H1 (cell line): ENCODE data around the gene ADAMTS17. TPM values are rescaled to one million over a fixed set of nuclear protein-coding genes. Genes with fewer than 3 reads are reported as not detected.

Source experiments
- CTCF ChIA-PET: fragments of 300-600 bp; sonication (Branson Sonifier 250); formaldehyde crosslinking; loops from one replicate; lab custom pipeline; 2021; ENCODE audit not compliant: partially characterized antibody; lab: Charles Lee
- POLR2A ChIA-PET: fragments of 300-600 bp; sonication (Branson Sonifier 250); formaldehyde crosslinking; loops from one replicate; lab custom pipeline; 2021; ENCODE audit warnings: inconsistent platforms; ENCODE audit not compliant: partially characterized antibody; lab: Charles Lee
- DNase-seq, 2 experiments: peaks; one replicate each; pipeline versions ENCODE4 v3.0.0 to v3.0.0-alpha.2; 2010 to 2022; ENCODE audit warnings: low spot score in 2 of 2, low read depth in 1 of 2, mixed read lengths in 1 of 2
- FAIRE-seq: peaks from 2 replicates; lab custom pipeline; 2011; peaks lifted over from hg19 to GRCh38; lab: Jason Lieb, UNC
- H2AFZ ChIP-seq: 2 replicates; pipeline ENCODE4 v1.8.1; 2012; ENCODE audit warnings: low read length, inconsistent platforms
- H2AK5ac ChIP-seq: 2 replicates; pipeline ENCODE4 v1.6.1; 2013; ENCODE audit warnings: low read depth, low read length
- H2BK120ac ChIP-seq: replicated peaks from 2 replicates; pipeline ENCODE3; 2013; ENCODE audit warnings: low read depth, low read length, inconsistent platforms
- H2BK12ac ChIP-seq: 2 replicates; pipeline ENCODE4 v1.6.1; 2013; ENCODE audit warnings: low read depth, low read length
- H2BK15ac ChIP-seq: 2 replicates; pipeline ENCODE4 v1.6.1; 2013; ENCODE audit warnings: low read length
- H2BK20ac ChIP-seq: 2 replicates; pipeline ENCODE4 v1.6.1; 2013; ENCODE audit warnings: low read length
- H2BK5ac ChIP-seq: 2 replicates; pipeline ENCODE4 v1.6.1; 2013; ENCODE audit warnings: low read depth, low read length
- H3K14ac ChIP-seq: 2 replicates; pipeline ENCODE4 v1.6.1; 2013; ENCODE audit warnings: inconsistent platforms; ENCODE audit not compliant: insufficient read length
- H3K18ac ChIP-seq: 2 replicates; pipeline ENCODE4 v1.6.1; 2013; ENCODE audit warnings: low read length; ENCODE audit errors: extremely low read depth
- H3K23ac ChIP-seq: 2 replicates; pipeline ENCODE4 v1.6.1; 2013; ENCODE audit warnings: inconsistent platforms; ENCODE audit not compliant: insufficient read length
- H3K23me2 ChIP-seq: 2 replicates; pipeline ENCODE4 v1.6.1; 2013; ENCODE audit warnings: low read depth, low read length
- H3K27ac ChIP-seq: 2 replicates; pipeline ENCODE4 v1.6.1; 2011; ENCODE audit warnings: low read depth, low read length, inconsistent platforms
- H3K27me3 ChIP-seq, 4 experiments: replicated peaks in 1 of 4; 1 replicate in 1 of 4; 2 replicates in 3 of 4; pipeline versions ENCODE4 v1.6.1 to v1.8.1; 2011 to 2013; ENCODE audit warnings: low read length in 3 of 4, mild to moderate bottlenecking in 3 of 4, inconsistent platforms in 2 of 4, mixed read lengths in 2 of 4, moderate library complexity in 1 of 4; ENCODE audit not compliant: control insufficient read depth in 3 of 4, insufficient read depth in 3 of 4; ENCODE audit errors: extremely low read depth in 1 of 4
- H3K36me3 ChIP-seq, 4 experiments: 2 replicates each; pipeline versions ENCODE4 v1.6.1 to v1.8.1; 2011 to 2013; ENCODE audit warnings: mild to moderate bottlenecking in 4 of 4, low read length in 3 of 4, moderate library complexity in 2 of 4, control low read depth in 1 of 4, inconsistent platforms in 1 of 4; ENCODE audit not compliant: insufficient read depth in 4 of 4, control insufficient read depth in 2 of 4
- H3K4ac ChIP-seq: replicated peaks from 2 replicates; pipeline ENCODE3; 2013; ENCODE audit warnings: low read length, low read depth, mixed read lengths, inconsistent platforms; ENCODE audit not compliant: insufficient read length
- H3K4me1 ChIP-seq, 4 experiments: replicated peaks in 1 of 4; 1 replicate in 1 of 4; 2 replicates in 3 of 4; pipeline versions ENCODE4 v1.6.1 to v1.8.1; 2011 to 2013; ENCODE audit warnings: low read length in 3 of 4, inconsistent platforms in 2 of 4, mixed read lengths in 1 of 4; ENCODE audit not compliant: insufficient read depth in 4 of 4, control insufficient read depth in 3 of 4
- H3K4me2 ChIP-seq, 2 experiments: 2 replicates each; pipeline versions ENCODE4 v1.6.1 to v1.8.1; 2011 to 2013; ENCODE audit warnings: low read depth in 2 of 2, low read length in 2 of 2, control low read depth in 1 of 2, inconsistent platforms in 1 of 2, mild to moderate bottlenecking in 1 of 2; ENCODE audit not compliant: insufficient read depth in 1 of 2
- H3K4me3 ChIP-seq, 4 experiments: fragments of 200-600, 300-600 bp in 1 of 4; sonication (generic), shearing (Covaris generic), sonication (Bioruptor Twin) in 1 of 4; 2 replicates each; pipeline versions ENCODE4 v1.5.1 to v1.8.1; 2011 to 2016; ENCODE audit warnings: low read length in 4 of 4, low read depth in 3 of 4, control low read depth in 2 of 4, inconsistent platforms in 2 of 4, mild to moderate bottlenecking in 2 of 4, mixed read lengths in 1 of 4, moderate library complexity in 1 of 4; ENCODE audit not compliant: insufficient read depth in 2 of 4; ENCODE audit errors: extremely low read depth in 1 of 4
- H3K56ac ChIP-seq: replicated peaks from 2 replicates; pipeline ENCODE3; 2013; ENCODE audit warnings: low read depth, mild to moderate bottlenecking, mixed read lengths, low read length, inconsistent platforms; ENCODE audit not compliant: insufficient read length
- H3K79me1 ChIP-seq: 2 replicates; pipeline ENCODE4 v1.6.1; 2013; ENCODE audit warnings: low read depth, low read length, control low read depth
- H3K79me2 ChIP-seq, 2 experiments: 2 replicates each; pipeline versions ENCODE4 v1.6.1 to v1.8.1; 2012 to 2013; ENCODE audit warnings: low read length in 2 of 2, mild to moderate bottlenecking in 2 of 2, inconsistent platforms in 1 of 2; ENCODE audit not compliant: insufficient read depth in 2 of 2, control insufficient read depth in 1 of 2
- H3K9ac ChIP-seq, 4 experiments: replicated peaks in 1 of 4; 1 replicate in 1 of 4; 2 replicates in 3 of 4; pipeline versions ENCODE4 v1.6.1 to v1.8.1; 2011 to 2013; ENCODE audit warnings: low read depth in 3 of 4, low read length in 3 of 4, control low read depth in 2 of 4, mild to moderate bottlenecking in 2 of 4, moderate library complexity in 2 of 4, inconsistent platforms in 1 of 4; ENCODE audit errors: extremely low read depth in 1 of 4
- H3K9me3 ChIP-seq, 2 experiments: 2 replicates each; pipeline versions ENCODE4 v1.6.1 to v1.8.1; 2012 to 2013; ENCODE audit warnings: mild to moderate bottlenecking in 2 of 2, moderate library complexity in 2 of 2, control low read depth in 1 of 2, inconsistent platforms in 1 of 2, low read depth in 1 of 2, low read length in 1 of 2, mixed read lengths in 1 of 2; ENCODE audit not compliant: insufficient read depth in 2 of 2
- H4K20me1 ChIP-seq, 2 experiments: replicated peaks in 1 of 2; 2 replicates each; pipeline versions ENCODE3 to v1.8.1; 2011 to 2013; ENCODE audit warnings: inconsistent platforms in 2 of 2, low read length in 2 of 2, mild to moderate bottlenecking in 1 of 2; ENCODE audit not compliant: insufficient read depth in 2 of 2, control insufficient read depth in 1 of 2
- H4K5ac ChIP-seq: 2 replicates; pipeline ENCODE4 v1.6.1; 2013; ENCODE audit warnings: low read length, low read depth, mixed read lengths, inconsistent platforms; ENCODE audit not compliant: insufficient read length
- H4K8ac ChIP-seq: 2 replicates; pipeline ENCODE4 v1.8.0; 2013; ENCODE audit warnings: mild to moderate bottlenecking, moderate library complexity, low read length, inconsistent platforms; ENCODE audit not compliant: insufficient read depth; ENCODE audit errors: extremely low read depth
- H4K91ac ChIP-seq: replicated peaks from 2 replicates; pipeline ENCODE3; 2013; ENCODE audit warnings: low read length, mixed read lengths, inconsistent platforms; ENCODE audit not compliant: insufficient read length
- ATF2 ChIP-seq: IDR thresholded peaks from 2 replicates; pipeline ENCODE4 v1.6.1; 2012; ENCODE audit warnings: low read length, inconsistent platforms
- BACH1 ChIP-seq: IDR thresholded peaks from 2 replicates; pipeline ENCODE4 v1.6.1; 2012; ENCODE audit warnings: low read length, improper control_type of control experiment
- BCL11A ChIP-seq, 2 experiments: IDR thresholded peaks; one replicate each; pipeline ENCODE4 v1.6.1; 2011; ENCODE audit warnings: low read depth in 2 of 2, low read length in 2 of 2, mild to moderate bottlenecking in 2 of 2
- CBX8 ChIP-seq: fragments of 300-800, 300-1000 bp; sonication (generic); IDR thresholded peaks from 2 replicates; pipeline ENCODE4 v1.7.1; 2016; ENCODE audit warnings: low read depth, low read length, borderline replicate concordance
- CEBPB ChIP-seq: IDR thresholded peaks from 2 replicates; pipeline ENCODE4 v1.6.1; 2012; ENCODE audit warnings: low read depth, low read length
- CTCF ChIP-seq, 3 experiments: IDR thresholded peaks; 1 replicate in 2 of 3; 2 replicates in 1 of 3; pipeline versions ENCODE4 v1.5.1 to v1.6.1; 2011; ENCODE audit warnings: low read length in 3 of 3, mild to moderate bottlenecking in 3 of 3, inconsistent platforms in 2 of 3, low read depth in 1 of 3, moderate library complexity in 1 of 3; ENCODE audit not compliant: insufficient read depth in 1 of 3; ENCODE audit errors: control extremely low read depth in 1 of 3
- POLR2AphosphoS5 ChIP-seq: IDR thresholded peaks from 2 replicates; pipeline ENCODE4 v1.6.1; 2011; ENCODE audit warnings: low read depth, low read length
- SAP30 ChIP-seq: fragments of 300-600 bp; sonication (generic); IDR thresholded peaks from 2 replicates; pipeline ENCODE4 v1.7.1; 2012; ENCODE audit warnings: low read length, moderate library complexity, mild to moderate bottlenecking, inconsistent platforms; ENCODE audit not compliant: insufficient read depth, insufficient replicate concordance
- SP1 ChIP-seq: IDR thresholded peaks from 2 replicates; pipeline ENCODE4 v1.6.1; 2011; ENCODE audit warnings: low read depth, low read length
- TBP ChIP-seq: IDR thresholded peaks from 2 replicates; pipeline ENCODE4 v1.6.1; 2011; ENCODE audit warnings: low read depth, low read length, improper control_type of control experiment
- TEAD4 ChIP-seq: IDR thresholded peaks from 2 replicates; pipeline ENCODE4 v1.6.1; 2012; ENCODE audit warnings: low read depth, low read length, inconsistent platforms, mixed read lengths
- WGBS, 2 experiments: shearing (Covaris generic) in 1 of 2; methylation state at CpG; one replicate each; pipeline versions ENCODE4 v1.1.6 to v1.1.7; 2013 to 2015; ENCODE audit warnings: low lambda C conversion rate in 2 of 2, mixed read lengths in 2 of 2, inconsistent platforms in 1 of 2, low coverage in 1 of 2, missing lambda C conversion rate in 1 of 2; ENCODE audit not compliant: insufficient replicate concordance in 2 of 2, insufficient coverage in 1 of 2, insufficient read length in 1 of 2; ENCODE audit errors: extremely low coverage in 1 of 2, missing lambda C conversion rate in 1 of 2; 5-methylcytosine and 5-hydroxymethylcytosine counted together
- polyA plus RNA-seq, 7 experiments: library from polyadenylated mRNA; depleted of rRNA in 3 of 7; stranded (reverse) in 5 of 7; unstranded in 2 of 7; fragments of >200 nt in 5 of 7; fragments of 200-250 nt in 2 of 7; gene quantifications; 1 replicate in 5 of 7; 2 replicates in 1 of 7; 4 replicates in 1 of 7; pipeline versions ENCODE4 v1.2.1 to v1.2.3, GENCODE V29; 2011 to 2013; ENCODE audit warnings: missing spikeins in 2 of 7, mixed read lengths in 2 of 7
- total RNA-seq: library from RNA; stranded (reverse); fragmentation: NEBNext Ultra II Directional; extraction: Animal tissue kit (Norgen Biotek cat#: 25700); gene quantifications from 2 replicates; pipeline ENCODE4 v1.2.1, GENCODE V29; 2021

The ADAMTS17 gene
- total and polyA plus RNA-seq, 2 of the 8 experiments (the other 6 are each of a cell fraction or from before 2014, with no cell fraction given), result 0.51 to 1.7 TPM

GRCh38 chr15:100284191-100284590 is 57.6 kb downstream of the ADAMTS17 start:
- H3K23ac ChIP-seq, result no peak overlapping the region
- no peak overlapping the region for H3K56ac ChIP-seq
- no peak for FAIRE-seq
- H2BK20ac ChIP-seq, result no peak overlapping the region
- WGBS, 2 experiments, result 93% methylated on average over 5 of the region's 5 CpGs; no CpG with 5 or more reads in 1 of the 2 experiments
- H3K27ac ChIP-seq, result no peak overlapping the region
- H3K4me3 ChIP-seq, result no peak overlapping the region
- H4K5ac ChIP-seq, result no peak overlapping the region
- no peak overlapping the region for H3K18ac ChIP-seq
- H3K14ac ChIP-seq, result no peak overlapping the region
- no peaks in the 10 kb centered on the region for H3K27me3 ChIP-seq
- H4K91ac ChIP-seq, result no peak overlapping the region
- H4K8ac ChIP-seq, result no peak overlapping the region
- no peaks in the 10 kb centered on the region for H4K20me1 ChIP-seq
- no peaks in the 10 kb centered on the region for H3K79me2 ChIP-seq
- H3K36me3 ChIP-seq, result no peaks in the 10 kb centered on the region
- 0 out of 4 replicates have a peak, but pooled peaks cover 0 to 4% of the 10 kb centered on the region in 2 experiments for H3K9me3 ChIP-seq
- H2BK15ac ChIP-seq, result no peak overlapping the region
- POLR2A ChIA-PET, result no interaction called here
- no peak overlapping the region for H3K9ac ChIP-seq
- no peak overlapping the region for H2AK5ac ChIP-seq
- H3K4me1 ChIP-seq, result no peaks in the 10 kb centered on the region
- DNase-seq, result no peak
- H3K4ac ChIP-seq, result no peak overlapping the region
- H3K79me1 ChIP-seq, result no peaks in the 10 kb centered on the region; the same call in 1 of the 2 replicates
- H2AFZ ChIP-seq, result no peak overlapping the region
- CTCF ChIA-PET, result interaction anchor here (0.9 to 1.4 kb wide), 2 partner anchors 53 to 356 kb away, joined by 3 read pairs; no protein-coding TSS in a partner anchor
- no peak overlapping the region for H2BK12ac ChIP-seq
- no peak overlapping the region for H3K4me2 ChIP-seq
- H2BK120ac ChIP-seq, result no peak overlapping the region
- H3K23me2 ChIP-seq, result no peaks in the 10 kb centered on the region
- no peak overlapping the region for H2BK5ac ChIP-seq
- no peak for TF ChIP-seq CBX8
- TF ChIP-seq ATF2, result no peak
- no peak for TF ChIP-seq BCL11A (IDR thresholded peaks at IDR 0.05; ENCODE audit: low read depth in 2 of 2, low read length in 2 of 2)
- no peak for TF ChIP-seq SP1
- no peak for TF ChIP-seq BACH1
- TF ChIP-seq TEAD4, result no peak
- no peak for TF ChIP-seq SAP30
- no peak for TF ChIP-seq POLR2AphosphoS5
- no peak for TF ChIP-seq CEBPB
- TF ChIP-seq CTCF (IDR thresholded peaks at IDR 0.05; ENCODE audit: control extremely low read depth in 1 of 3, insufficient read depth in 1 of 3, low read depth in 1 of 3, low read length in 3 of 3), result no peak
- no peak for TF ChIP-seq TBP
